Spleen (tissue), 11 donors: Measurements from ENCODE around the gene PAEP. TPM values are rescaled to one million over a fixed set of nuclear protein-coding genes. Genes with fewer than 3 reads are reported as not detected.

ENCODE experiments used
- DNase-seq: peaks from one replicate; pipeline ENCODE4 v3.0.0-alpha.2; 2020
- H3K27ac ChIP-seq, 8 donors: fragments of 200-600 bp; sonication (generic) in 7 of 8; 1 replicate in 4 of 8; 2 replicates in 4 of 8; pipeline versions ENCODE4 v1.5.0 to v1.8.0; 2016 to 2021; ENCODE audit warnings: inconsistent platforms in 4 of 8, mild to moderate bottlenecking in 4 of 8, moderate library complexity in 1 of 8
- H3K27me3 ChIP-seq, 7 donors: fragments of 200-600 bp; sonication (generic) in 6 of 7; replicated peaks in 1 of 7; 1 replicate in 4 of 7; 2 replicates in 3 of 7; pipeline versions ENCODE4 v1.5.0 to v1.8.0; 2016 to 2021; ENCODE audit warnings: inconsistent platforms in 3 of 7, mild to moderate bottlenecking in 1 of 7
- H3K36me3 ChIP-seq, 6 donors: fragments of 200-600 bp; sonication (generic) in 5 of 6; 1 replicate in 4 of 6; 2 replicates in 2 of 6; pipeline versions ENCODE4 v1.5.0 to v1.8.0; 2016 to 2021; ENCODE audit warnings: inconsistent platforms in 2 of 6
- H3K4me1 ChIP-seq, 6 donors: fragments of 200-600 bp; sonication (generic) in 5 of 6; 1 replicate in 3 of 6; 2 replicates in 3 of 6; pipeline versions ENCODE4 v1.5.0 to v1.8.0; 2016 to 2021; ENCODE audit warnings: inconsistent platforms in 3 of 6
- H3K4me3 ChIP-seq, 8 donors: fragments of 200-600 bp; sonication (generic) in 7 of 8; 1 replicate in 4 of 8; 2 replicates in 4 of 8; pipeline versions ENCODE4 v1.5.0 to v1.8.0; 2016 to 2021; ENCODE audit warnings: inconsistent platforms in 4 of 8, mild to moderate bottlenecking in 4 of 8, moderate library complexity in 2 of 8
- H3K9me3 ChIP-seq, 8 donors: fragments of 200-600 bp; sonication (generic) in 7 of 8; 1 replicate in 4 of 8; 2 replicates in 4 of 8; pipeline versions ENCODE4 v1.5.0 to v1.8.0; 2016 to 2021; ENCODE audit warnings: inconsistent platforms in 4 of 8
- CTCF ChIP-seq, 11 experiments: fragments of 200-600 bp in 7 of 11; fragments of 450-650 bp in 4 of 11; sonication (generic) in 4 of 11; IDR thresholded peaks in 8 of 11; conservative IDR thresholded peaks in 3 of 11; 1 replicate in 7 of 11; 2 replicates in 4 of 11; pipeline versions ENCODE4 v1.4.0 to v1.8.0; 2016 to 2021; ENCODE audit warnings: antibody characterized with exemption in 11 of 11, inconsistent platforms in 4 of 11, mild to moderate bottlenecking in 1 of 11
- POLR2A ChIP-seq, 3 donors: fragments of 450-650 bp; IDR thresholded peaks; one replicate each; pipeline ENCODE4 v1.5.1; 2017; ENCODE audit warnings: antibody characterized with exemption in 3 of 3, mild to moderate bottlenecking in 1 of 3
- POLR2AphosphoS5 ChIP-seq, 3 donors: sonication (generic); formaldehyde crosslinking; IDR thresholded peaks; one replicate each; pipeline ENCODE4 v1.5.1; 2017; ENCODE audit warnings: antibody characterized with exemption in 3 of 3
- WGBS, 5 donors: extraction: QIAGEN DNeasy Blood & Tissue Kit in 3 of 5; methylation state at CpG; one replicate each; pipeline versions ENCODE4 v1.1.5 to v1.1.7; 2013 to 2018; 5-methylcytosine and 5-hydroxymethylcytosine counted together
- intact Hi-C: fragments of 100-400 bp; cut with DNase I; formaldehyde crosslinking; loops from one replicate; pipeline ENCODE4 v1.15.0; 2023; ENCODE audit warnings: low total_unique reads
- polyA plus RNA-seq, 3 donors: library from polyadenylated mRNA; stranded (reverse); fragments of 200-250 nt; gene quantifications; one replicate each; pipeline ENCODE4 v1.2.1, GENCODE V29; 2013
- total RNA-seq, 7 donors: library from RNA; depleted of rRNA in 3 of 7; stranded (reverse); fragments of >200 nt in 3 of 7; fragmentation: NEBNext Ultra II Directional in 4 of 7; extraction: Animal tissue kit (Norgen Biotek cat#: 25700) in 4 of 7; gene quantifications; one replicate each; pipeline versions ENCODE4 v1.1.0 to v1.2.1, GENCODE V29; 2016 to 2021
- donor health status: healthy with polysubstance abuse.
- donor health status: DM: no; HTN: no; CAD: no; lungs with moderate emphysema.
- donor health status: DM: no; HTN: no; CAD: no.
- donor health status: Bipolar disorder and iron deficiency.
- donor health status: healthy.
- donor health status: DM: no; HTN: no; CAD: no.
- donor health status: DM: yes; HTN: yes; CAD: no.

Gene PAEP
- total and polyA plus RNA-seq, 10 donors, result not detected

GRCh38 chr9:135517407-135517822 lies 44.1 kb upstream of the PAEP start:
- Histone ChIP-seq H3K9me3 (no peaks in the 10 kb centered on the region), H3K27me3 (peaks cover 0 to 43% (median 0%) of the 10 kb centered on the region in 7 donors), H3K4me3 (no peak overlapping the region), H3K4me1 (no peaks in the 10 kb centered on the region), H3K27ac (no peak overlapping the region), H3K36me3 (no peaks in the 10 kb centered on the region)
- peak; percentile 51 for DNase-seq
- TF ChIP-seq CTCF (IDR thresholded peaks at IDR 0.05 in 8 of 11, conservative IDR thresholded peaks at IDR 0.05 in 3 of 11) (no peak), POLR2A (IDR thresholded peaks at IDR 0.05) (no peak), POLR2AphosphoS5 (IDR thresholded peaks at IDR 0.05) (no peak)
- intact Hi-C loops, result no loop called here
- WGBS, 5 donors, result 93 to 96% (median 96%) methylated on average over 24 of the region's 24 CpGs

- DNase-seq, result no peak
- Histone ChIP-seq H3K27ac (no peak overlapping the region), H3K4me3 (no peak overlapping the region), H3K4me1 (peaks cover 0 to 9% (median 0%) of the 10 kb centered on the region in 6 donors), H3K9me3 (no peaks in the 10 kb centered on the region), H3K27me3 (peaks cover 0 to 63% (median 5%) of the 10 kb centered on the region in 7 donors), H3K36me3 (no peaks in the 10 kb centered on the region)
- TF ChIP-seq POLR2AphosphoS5 (IDR thresholded peaks at IDR 0.05) (no peak), CTCF (IDR thresholded peaks at IDR 0.05 in 8 of 11, conservative IDR thresholded peaks at IDR 0.05 in 3 of 11) (no peak), POLR2A (IDR thresholded peaks at IDR 0.05) (no peak)
- intact Hi-C loops, result no loop called here
- WGBS, 5 donors, result 90 to 95% (median 92%) methylated on average over 10 of the region's 10 CpGs
These were observed 42.2 kb upstream of the PAEP start for GRCh38 chr9:135519179-135519971.

- peaks cover 0 to 9% (median 0%) of the 10 kb centered on the region in 6 donors for H3K4me1 ChIP-seq
- H3K9me3 ChIP-seq, result no peaks in the 10 kb centered on the region
- peaks cover 0 to 61% (median 5%) of the 10 kb centered on the region in 7 donors for H3K27me3 ChIP-seq
- WGBS, 5 donors, result 81 to 93% (median 83%) methylated on average over 11 to 18 of the region's 18 CpGs
- no peak for TF ChIP-seq CTCF (IDR thresholded peaks at IDR 0.05 in 8 of 11, conservative IDR thresholded peaks at IDR 0.05 in 3 of 11)
- no peak for TF ChIP-seq POLR2AphosphoS5 (IDR thresholded peaks at IDR 0.05)
- no peak for TF ChIP-seq POLR2A (IDR thresholded peaks at IDR 0.05)
- no peaks in the 10 kb centered on the region for H3K36me3 ChIP-seq
- no peak within 1 kb of the TSS for H3K4me3 ChIP-seq
- intact Hi-C loops, result no loop called here
- DNase-seq, result peak; percentile 47
- H3K27ac ChIP-seq, result no peak within 1 kb of the TSS
These were observed 40.5 kb upstream of the PAEP start, which contains the start of gene LCN1 for GRCh38 chr9:135520916-135521607. Gene LCN1, plus strand, starts transcription at chr9:135521440. Its CDS starts 58 bp downstream, at chr9:135521498.

- TF ChIP-seq CTCF (IDR thresholded peaks at IDR 0.05 in 8 of 11, conservative IDR thresholded peaks at IDR 0.05 in 3 of 11), result no peak
- TF ChIP-seq POLR2AphosphoS5 (IDR thresholded peaks at IDR 0.05), result no peak
- no peak for TF ChIP-seq POLR2A (IDR thresholded peaks at IDR 0.05)
- Histone ChIP-seq H3K27ac (no peak overlapping the region), H3K9me3 (no peaks in the 10 kb centered on the region), H3K36me3 (no peaks in the 10 kb centered on the region), H3K27me3 (peaks cover 0 to 63% (median 5%) of the 10 kb centered on the region in 7 donors), H3K4me1 (peaks cover 0 to 9% (median 0%) of the 10 kb centered on the region in 6 donors), H3K4me3 (no peak overlapping the region)
- intact Hi-C loops, result no loop called here
- 78 to 92% (median 83%) methylated on average over 10 to 11 of the region's 11 CpGs for WGBS, 5 donors
- DNase-seq, result no peak
These were observed 39.9 kb upstream of the PAEP start for GRCh38 chr9:135521608-135522095.
